K562 (cell line): ENCODE measurements around the gene TMSB4X. TPM values are rescaled to one million over a fixed set of nuclear protein-coding genes. Genes with fewer than 3 reads are reported as not detected.

Experiments used
- CREB1 ChIP-seq, 2 experiments: sonication (generic) in 1 of 2; formaldehyde crosslinking in 1 of 2; IDR thresholded peaks; 2 replicates each; pipeline versions ENCODE4 v1.6.1 to v1.8.0; 2012 to 2022; ENCODE audit warnings: inconsistent platforms in 1 of 2, mild to moderate bottlenecking in 1 of 2, missing genetic modification reagents in 1 of 2, moderate library complexity in 1 of 2
- ETV1 ChIP-seq: fragments of 450-650 bp; conservative IDR thresholded peaks from 2 replicates; pipeline ENCODE4 v1.6.1; 2016; ENCODE audit warnings: missing genetic modification characterization, control low read depth, low read depth, missing compliant biosample characterization
- HIVEP1 ChIP-seq: fragments of 250-450 bp; sonication (Bioruptor Pico); IDR thresholded peaks from 2 replicates; pipeline ENCODE4 v1.4.0; 2020; ENCODE audit warnings: mild to moderate bottlenecking
- KLF13 ChIP-seq: fragments of 450-650 bp; IDR thresholded peaks from 2 replicates; pipeline ENCODE4 v1.6.1; 2016; ENCODE audit warnings: missing genetic modification characterization, low read depth, mild to moderate bottlenecking, missing compliant biosample characterization, moderate library complexity, borderline replicate concordance
- NCOA1 ChIP-seq: fragments of 450-650 bp; IDR thresholded peaks from 2 replicates; pipeline ENCODE4 v1.6.1; 2016; ENCODE audit warnings: low read depth
- PCBP1 ChIP-seq: fragments of 200-400 bp; formaldehyde crosslinking; IDR thresholded peaks from 2 replicates; pipeline ENCODE4 v1.6.1; 2018; ENCODE audit warnings: mild to moderate bottlenecking, low read depth, low read length; ENCODE audit not compliant: poor library complexity, severe bottlenecking
- POLR2AphosphoS5 ChIP-seq: IDR thresholded peaks from 2 replicates; pipeline ENCODE4 v1.6.1; 2011; ENCODE audit warnings: mild to moderate bottlenecking, low read depth, low read length, moderate library complexity; ENCODE audit not compliant: control insufficient read depth, insufficient read depth
- PYGO2 ChIP-seq: fragments of 450-650 bp; IDR thresholded peaks from 2 replicates; pipeline ENCODE4 v1.6.1; 2016; ENCODE audit warnings: mild to moderate bottlenecking, missing genetic modification characterization, moderate library complexity, missing compliant biosample characterization
- SIN3B ChIP-seq: fragments of 450-650 bp; IDR thresholded peaks from 2 replicates; pipeline ENCODE4 v1.6.1; 2017; ENCODE audit warnings: low read depth, mild to moderate bottlenecking, moderate library complexity
- SLC30A9 ChIP-seq: fragments of 250-450 bp; sonication (Bioruptor Pico); IDR thresholded peaks from 2 replicates; pipeline ENCODE4 v1.8.0; 2022; ENCODE audit warnings: mild to moderate bottlenecking, moderate library complexity
- TGIF2 ChIP-seq: sonication (generic); formaldehyde crosslinking; IDR thresholded peaks from 2 replicates; pipeline ENCODE4 v1.8.1; 2022; ENCODE audit warnings: mild to moderate bottlenecking, missing genetic modification reagents, moderate library complexity
- THRAP3 ChIP-seq: fragments of 450-650 bp; IDR thresholded peaks from 2 replicates; pipeline ENCODE4 v1.6.1; 2016; ENCODE audit warnings: mild to moderate bottlenecking, inconsistent platforms, borderline replicate concordance
- ZNF212 ChIP-seq: fragments of 450-650 bp; formaldehyde crosslinking; IDR thresholded peaks from 2 replicates; pipeline ENCODE4 v1.4.0; 2020; ENCODE audit warnings: mild to moderate bottlenecking
- ZNF274 ChIP-seq: IDR thresholded peaks from 2 replicates; pipeline ENCODE4 v1.6.1; 2011; ENCODE audit warnings: low read depth, mild to moderate bottlenecking, low read length, moderate library complexity, borderline replicate concordance
- polyA plus RNA-seq, 8 experiments: library from polyadenylated mRNA; depleted of rRNA in 4 of 8; stranded (reverse) in 5 of 8; unstranded in 3 of 8; fragments of >200 nt; fragmentation: Nextera tagmentation in 2 of 8; fragmentation: Illumina TruSeq in 1 of 8; extraction: Ambion mirVana in 2 of 8; extraction: Trizol in 1 of 8; gene quantifications; 2 replicates each; pipeline versions ENCODE4 v1.2.1 to v1.2.3, GENCODE V29; 2011 to 2014; ENCODE audit warnings: inconsistent platforms in 1 of 8, missing spikeins in 1 of 8
- total RNA-seq, 7 experiments: library from RNA; depleted of rRNA in 6 of 7; stranded (reverse); fragments of >200 nt in 6 of 7; fragmentation: Illumina TruSeq in 2 of 7; extraction: Trizol in 2 of 7; gene quantifications; 2 replicates each; pipeline versions ENCODE4 v1.2.1 to v1.2.3, GENCODE V29; 2011 to 2021; ENCODE audit warnings: low replicate concordance in 1 of 7
- TF ChIP-seq, protein P1 (sequence below): IDR thresholded peaks from 2 replicates; pipeline ENCODE4 v1.6.1; 2014; ENCODE audit warnings: antibody characterized with exemption
- TF ChIP-seq, protein P2 (sequence below): fragments of 150-350 bp; conservative IDR thresholded peaks from 2 replicates; pipeline ENCODE4 v1.6.1; 2014; ENCODE audit warnings: low read length
- TF ChIP-seq, protein P3 (sequence below): fragments of 450-650 bp; IDR thresholded peaks from 2 replicates; pipeline ENCODE4 v1.6.1; 2016; ENCODE audit warnings: antibody characterized with exemption
- TF ChIP-seq, protein P4 (sequence below), 2 experiments: fragments of 250-450 bp in 1 of 2; fragments of 450-650 bp in 1 of 2; sonication (Bioruptor Pico) in 1 of 2; IDR thresholded peaks; 2 replicates each; pipeline versions ENCODE4 v1.6.1 to v1.8.0; 2016 to 2021; ENCODE audit warnings: mild to moderate bottlenecking in 2 of 2, moderate library complexity in 2 of 2, missing compliant biosample characterization in 1 of 2, missing genetic modification characterization in 1 of 2
- TF ChIP-seq, protein P5 (sequence below): fragments of 450-650 bp; IDR thresholded peaks from 2 replicates; pipeline ENCODE4 v1.6.1; 2016; ENCODE audit warnings: missing biosample characterization, missing genetic modification characterization

TMSB4X gene
- total and polyA plus RNA-seq, 9 of the 15 experiments (the other 6 are each of a cell fraction or from before 2014, with no cell fraction given), result 1,035 to 2,035 (median 1,529) TPM

DNA sequence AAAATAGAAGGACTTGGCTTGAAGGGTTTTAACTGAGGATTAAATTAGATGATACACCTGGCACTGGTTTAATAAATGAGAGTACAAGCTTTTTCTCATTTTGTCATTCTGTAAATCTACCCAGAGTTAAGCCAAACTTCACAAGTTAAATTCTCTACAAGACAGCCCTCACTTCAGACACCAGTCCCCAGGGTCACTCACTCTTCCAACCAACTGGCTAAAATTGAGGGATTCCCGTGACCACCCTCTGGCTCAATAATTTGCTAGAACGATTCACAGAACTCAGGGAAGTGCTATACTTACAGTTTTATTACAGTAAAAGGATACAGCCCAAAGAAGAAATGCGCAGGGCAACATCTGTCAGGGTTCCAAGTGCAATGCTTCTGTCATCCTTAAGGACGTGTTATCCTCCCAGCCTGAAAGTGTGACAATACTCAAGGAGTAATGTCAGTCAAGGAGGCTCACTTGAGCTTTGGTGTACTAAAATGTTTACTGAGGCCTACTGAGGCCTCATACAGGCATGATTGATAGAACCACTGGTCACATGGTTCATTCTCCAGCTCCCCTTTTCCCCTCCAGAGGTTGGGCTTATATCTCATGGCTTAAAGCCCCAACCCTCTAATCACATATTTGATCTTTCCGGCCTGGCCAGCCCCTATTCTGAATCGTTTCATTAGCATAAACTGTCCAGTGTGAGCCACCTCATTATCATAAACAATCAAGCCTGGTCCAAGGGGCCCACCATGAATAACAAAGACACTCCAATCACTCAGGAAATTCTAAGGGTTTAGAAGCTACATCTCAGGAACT, 9.6 kb upstream of the TMSB4X start (continued):
- TF ChIP-seq POLR2AphosphoS5 (0 out of 2 replicates have a peak, but pooled peaks have one; percentile 26), THRAP3 (no peak), ZNF274 (no peak), ETV1 (0 out of 2 replicates have a peak, but pooled peaks have one; percentile 20), CREB1 (IDR thresholded peaks at IDR 0.05) (no peak), CREB1 (CRISPR knock-in tag; IDR thresholded peaks at IDR 0.05) (no peak), NCOA1 (no peak), ZNF212 (no peak), PCBP1 (no peak), SLC30A9 (CRISPR knock-in tag) (no peak), TGIF2 (CRISPR knock-in tag) (no peak), KLF13 (tag) (no peak), HIVEP1 (CRISPR knock-in tag) (no peak), PYGO2 (no peak), SIN3B (no peak)
- TF ChIP-seq, protein P1, sequence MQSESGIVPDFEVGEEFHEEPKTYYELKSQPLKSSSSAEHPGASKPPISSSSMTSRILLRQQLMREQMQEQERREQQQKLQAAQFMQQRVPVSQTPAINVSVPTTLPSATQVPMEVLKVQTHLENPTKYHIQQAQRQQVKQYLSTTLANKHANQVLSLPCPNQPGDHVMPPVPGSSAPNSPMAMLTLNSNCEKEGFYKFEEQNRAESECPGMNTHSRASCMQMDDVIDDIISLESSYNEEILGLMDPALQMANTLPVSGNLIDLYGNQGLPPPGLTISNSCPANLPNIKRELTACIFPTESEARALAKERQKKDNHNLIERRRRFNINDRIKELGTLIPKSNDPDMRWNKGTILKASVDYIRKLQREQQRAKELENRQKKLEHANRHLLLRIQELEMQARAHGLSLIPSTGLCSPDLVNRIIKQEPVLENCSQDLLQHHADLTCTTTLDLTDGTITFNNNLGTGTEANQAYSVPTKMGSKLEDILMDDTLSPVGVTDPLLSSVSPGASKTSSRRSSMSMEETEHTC, result no peak
- TF ChIP-seq, protein P2, sequence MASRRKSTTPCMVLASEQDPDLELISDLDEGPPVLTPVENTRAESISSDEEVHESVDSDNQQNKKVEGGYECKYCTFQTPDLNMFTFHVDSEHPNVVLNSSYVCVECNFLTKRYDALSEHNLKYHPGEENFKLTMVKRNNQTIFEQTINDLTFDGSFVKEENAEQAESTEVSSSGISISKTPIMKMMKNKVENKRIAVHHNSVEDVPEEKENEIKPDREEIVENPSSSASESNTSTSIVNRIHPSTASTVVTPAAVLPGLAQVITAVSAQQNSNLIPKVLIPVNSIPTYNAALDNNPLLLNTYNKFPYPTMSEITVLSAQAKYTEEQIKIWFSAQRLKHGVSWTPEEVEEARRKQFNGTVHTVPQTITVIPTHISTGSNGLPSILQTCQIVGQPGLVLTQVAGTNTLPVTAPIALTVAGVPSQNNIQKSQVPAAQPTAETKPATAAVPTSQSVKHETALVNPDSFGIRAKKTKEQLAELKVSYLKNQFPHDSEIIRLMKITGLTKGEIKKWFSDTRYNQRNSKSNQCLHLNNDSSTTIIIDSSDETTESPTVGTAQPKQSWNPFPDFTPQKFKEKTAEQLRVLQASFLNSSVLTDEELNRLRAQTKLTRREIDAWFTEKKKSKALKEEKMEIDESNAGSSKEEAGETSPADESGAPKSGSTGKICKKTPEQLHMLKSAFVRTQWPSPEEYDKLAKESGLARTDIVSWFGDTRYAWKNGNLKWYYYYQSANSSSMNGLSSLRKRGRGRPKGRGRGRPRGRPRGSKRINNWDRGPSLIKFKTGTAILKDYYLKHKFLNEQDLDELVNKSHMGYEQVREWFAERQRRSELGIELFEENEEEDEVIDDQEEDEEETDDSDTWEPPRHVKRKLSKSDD, result no peak
- TF ChIP-seq, protein P3, sequence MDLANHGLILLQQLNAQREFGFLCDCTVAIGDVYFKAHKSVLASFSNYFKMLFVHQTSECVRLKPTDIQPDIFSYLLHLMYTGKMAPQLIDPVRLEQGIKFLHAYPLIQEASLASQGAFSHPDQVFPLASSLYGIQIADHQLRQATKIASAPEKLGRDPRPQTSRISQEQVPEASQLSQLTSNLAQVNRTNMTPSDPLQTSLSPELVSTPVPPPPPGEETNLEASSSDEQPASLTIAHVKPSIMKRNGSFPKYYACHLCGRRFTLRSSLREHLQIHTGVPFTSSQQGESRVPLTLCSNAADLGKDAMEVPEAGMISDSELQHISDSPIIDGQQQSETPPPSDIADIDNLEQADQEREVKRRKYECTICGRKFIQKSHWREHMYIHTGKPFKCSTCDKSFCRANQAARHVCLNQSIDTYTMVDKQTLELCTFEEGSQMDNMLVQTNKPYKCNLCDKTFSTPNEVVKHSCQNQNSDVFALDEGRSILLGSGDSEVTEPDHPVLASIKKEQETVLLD, result no peak
- TF ChIP-seq, protein P4, sequence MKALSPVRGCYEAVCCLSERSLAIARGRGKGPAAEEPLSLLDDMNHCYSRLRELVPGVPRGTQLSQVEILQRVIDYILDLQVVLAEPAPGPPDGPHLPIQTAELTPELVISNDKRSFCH (CRISPR knock-in tag; IDR thresholded peaks at IDR 0.05), result no peak
- TF ChIP-seq, protein P4 (tag; IDR thresholded peaks at IDR 0.05), result 0 out of 2 replicates have a peak, but pooled peaks have one; percentile 34
- TF ChIP-seq, protein P5, sequence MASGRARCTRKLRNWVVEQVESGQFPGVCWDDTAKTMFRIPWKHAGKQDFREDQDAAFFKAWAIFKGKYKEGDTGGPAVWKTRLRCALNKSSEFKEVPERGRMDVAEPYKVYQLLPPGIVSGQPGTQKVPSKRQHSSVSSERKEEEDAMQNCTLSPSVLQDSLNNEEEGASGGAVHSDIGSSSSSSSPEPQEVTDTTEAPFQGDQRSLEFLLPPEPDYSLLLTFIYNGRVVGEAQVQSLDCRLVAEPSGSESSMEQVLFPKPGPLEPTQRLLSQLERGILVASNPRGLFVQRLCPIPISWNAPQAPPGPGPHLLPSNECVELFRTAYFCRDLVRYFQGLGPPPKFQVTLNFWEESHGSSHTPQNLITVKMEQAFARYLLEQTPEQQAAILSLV (tag), result no peak
